ENCODE measurements around the gene MTMR3.

DNA sequence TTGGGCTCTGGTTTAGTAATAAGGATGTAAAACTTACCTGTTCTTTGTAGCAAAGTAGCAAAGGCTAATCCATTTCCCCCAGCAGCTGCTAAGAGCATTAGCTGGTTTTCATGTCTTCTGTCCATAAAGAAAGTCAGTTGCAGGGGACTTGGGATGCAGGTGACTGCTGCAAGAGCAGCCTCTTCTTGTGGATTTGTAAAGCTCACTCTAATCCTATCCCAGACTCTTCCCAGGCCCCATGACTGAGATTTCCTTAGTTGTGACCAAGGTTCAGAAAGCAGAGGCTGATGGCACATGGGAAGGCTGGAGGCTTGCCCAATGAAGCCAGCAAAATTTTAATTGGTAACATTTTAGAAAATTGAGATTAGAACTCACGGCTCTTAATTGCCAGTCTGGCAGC lies 102.9 kb downstream of the MTMR3 start:
- TF ChIP-seq, protein P1, sequence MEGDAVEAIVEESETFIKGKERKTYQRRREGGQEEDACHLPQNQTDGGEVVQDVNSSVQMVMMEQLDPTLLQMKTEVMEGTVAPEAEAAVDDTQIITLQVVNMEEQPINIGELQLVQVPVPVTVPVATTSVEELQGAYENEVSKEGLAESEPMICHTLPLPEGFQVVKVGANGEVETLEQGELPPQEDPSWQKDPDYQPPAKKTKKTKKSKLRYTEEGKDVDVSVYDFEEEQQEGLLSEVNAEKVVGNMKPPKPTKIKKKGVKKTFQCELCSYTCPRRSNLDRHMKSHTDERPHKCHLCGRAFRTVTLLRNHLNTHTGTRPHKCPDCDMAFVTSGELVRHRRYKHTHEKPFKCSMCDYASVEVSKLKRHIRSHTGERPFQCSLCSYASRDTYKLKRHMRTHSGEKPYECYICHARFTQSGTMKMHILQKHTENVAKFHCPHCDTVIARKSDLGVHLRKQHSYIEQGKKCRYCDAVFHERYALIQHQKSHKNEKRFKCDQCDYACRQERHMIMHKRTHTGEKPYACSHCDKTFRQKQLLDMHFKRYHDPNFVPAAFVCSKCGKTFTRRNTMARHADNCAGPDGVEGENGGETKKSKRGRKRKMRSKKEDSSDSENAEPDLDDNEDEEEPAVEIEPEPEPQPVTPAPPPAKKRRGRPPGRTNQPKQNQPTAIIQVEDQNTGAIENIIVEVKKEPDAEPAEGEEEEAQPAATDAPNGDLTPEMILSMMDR (IDR thresholded peaks at IDR 0.05; ENCODE audit: low read length) = no peak
- no peak for TF ChIP-seq EZH2 (optimal IDR thresholded peaks at IDR 0.05; ENCODE audit: low read depth, low read length)

Measured in MM.1S (cell line).